Keratinocyte (primary cell): ENCODE measurements around the gene A4GALT.

ENCODE experiments used
- CTCF ChIP-seq, 3 experiments: IDR thresholded peaks in 1 of 3; conservative IDR thresholded peaks in 1 of 3; optimal IDR thresholded peaks in 1 of 3; 2 replicates in 2 of 3; 3 replicates in 1 of 3; pipeline versions ENCODE3 to v1.5.1; 2011; ENCODE audit warnings: low read length in 3 of 3, mild to moderate bottlenecking in 3 of 3, moderate library complexity in 2 of 3, control low read depth in 1 of 3, inconsistent platforms in 1 of 3; ENCODE audit not compliant: insufficient read depth in 2 of 3; ENCODE audit errors: extremely low read depth in 1 of 3
- EZH2 ChIP-seq: IDR thresholded peaks from one replicate; pipeline ENCODE4 v1.6.1; 2012; ENCODE audit warnings: inconsistent platforms, mild to moderate bottlenecking, low read length, moderate library complexity

- no peak for TF ChIP-seq CTCF (optimal IDR thresholded peaks at IDR 0.05 in 1 of 3, IDR thresholded peaks at IDR 0.05 in 1 of 3, conservative IDR thresholded peaks at IDR 0.05 in 1 of 3; ENCODE audit: extremely low read depth in 1 of 3, insufficient read depth in 2 of 3, low read length in 3 of 3)
- TF ChIP-seq EZH2: no peak
These were observed 6.1 kb upstream of the A4GALT start for GRCh38 chr22:42726811-42727210.
